ENCODE data around the gene AADACL4. TPM values are rescaled to one million over a fixed set of nuclear protein-coding genes. Genes with fewer than 3 reads are reported as not detected.

The AADACL4 gene
- polyA plus RNA-seq, 1 donor from 2014 or later, result not detected

DNA sequence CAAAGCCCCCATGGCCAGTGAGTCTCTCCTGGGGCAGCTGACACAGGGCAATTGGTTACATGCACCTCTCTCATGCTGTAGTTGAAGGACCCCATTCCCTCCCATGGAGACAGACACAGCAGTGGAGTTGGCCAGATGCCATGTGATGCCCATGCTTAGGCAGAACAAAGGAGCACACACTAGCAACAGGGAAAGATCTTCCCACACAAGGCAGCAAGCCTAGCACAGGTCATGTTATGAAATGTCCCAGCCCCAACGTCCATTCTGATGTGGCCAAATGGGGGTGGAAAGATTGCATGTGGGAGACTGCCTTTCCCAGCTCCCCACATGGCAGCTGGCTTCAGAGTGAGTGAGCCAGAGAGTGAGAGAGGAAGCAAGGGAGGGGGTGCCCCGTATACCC, 34.5 kb downstream of the AADACL4 start:
- no peaks in the 10 kb centered on the region for H3K79me2 ChIP-seq (replicated peaks; ENCODE audit: insufficient read depth, low read length)
- H3K9me3 ChIP-seq (ENCODE audit: low read length), result no peaks in the 10 kb centered on the region
- no peaks in the 10 kb centered on the region for H3F3A ChIP-seq (ENCODE audit: insufficient read depth, low read length, poor library complexity, severe bottlenecking)
- H3K4me3 ChIP-seq (ENCODE audit: low read length), result no peak overlapping the region
- no peak overlapping the region for H3K4me2 ChIP-seq (ENCODE audit: low read length)
- no peaks in the 10 kb centered on the region for H3K9me2 ChIP-seq (ENCODE audit: insufficient read depth, low read length)
- H3K9ac ChIP-seq (ENCODE audit: low read length), result no peak overlapping the region
- H3K36me3 ChIP-seq (ENCODE audit: insufficient read depth, low read length), result no peaks in the 10 kb centered on the region
- H3K27me3 ChIP-seq (ENCODE audit: insufficient read depth, low read depth, low read length), result no peaks in the 10 kb centered on the region
- H3K27ac ChIP-seq (ENCODE audit: low read length), result no peak overlapping the region
- no peaks in the 10 kb centered on the region for H4K20me1 ChIP-seq (ENCODE audit: insufficient read depth)
- H2AFZ ChIP-seq (ENCODE audit: low read depth, low read length), result no peak overlapping the region
- TF ChIP-seq, protein P1, sequence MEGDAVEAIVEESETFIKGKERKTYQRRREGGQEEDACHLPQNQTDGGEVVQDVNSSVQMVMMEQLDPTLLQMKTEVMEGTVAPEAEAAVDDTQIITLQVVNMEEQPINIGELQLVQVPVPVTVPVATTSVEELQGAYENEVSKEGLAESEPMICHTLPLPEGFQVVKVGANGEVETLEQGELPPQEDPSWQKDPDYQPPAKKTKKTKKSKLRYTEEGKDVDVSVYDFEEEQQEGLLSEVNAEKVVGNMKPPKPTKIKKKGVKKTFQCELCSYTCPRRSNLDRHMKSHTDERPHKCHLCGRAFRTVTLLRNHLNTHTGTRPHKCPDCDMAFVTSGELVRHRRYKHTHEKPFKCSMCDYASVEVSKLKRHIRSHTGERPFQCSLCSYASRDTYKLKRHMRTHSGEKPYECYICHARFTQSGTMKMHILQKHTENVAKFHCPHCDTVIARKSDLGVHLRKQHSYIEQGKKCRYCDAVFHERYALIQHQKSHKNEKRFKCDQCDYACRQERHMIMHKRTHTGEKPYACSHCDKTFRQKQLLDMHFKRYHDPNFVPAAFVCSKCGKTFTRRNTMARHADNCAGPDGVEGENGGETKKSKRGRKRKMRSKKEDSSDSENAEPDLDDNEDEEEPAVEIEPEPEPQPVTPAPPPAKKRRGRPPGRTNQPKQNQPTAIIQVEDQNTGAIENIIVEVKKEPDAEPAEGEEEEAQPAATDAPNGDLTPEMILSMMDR (IDR thresholded peaks at IDR 0.05; ENCODE audit: poor library complexity, severe bottlenecking), result no peak
- TF ChIP-seq, protein P2, sequence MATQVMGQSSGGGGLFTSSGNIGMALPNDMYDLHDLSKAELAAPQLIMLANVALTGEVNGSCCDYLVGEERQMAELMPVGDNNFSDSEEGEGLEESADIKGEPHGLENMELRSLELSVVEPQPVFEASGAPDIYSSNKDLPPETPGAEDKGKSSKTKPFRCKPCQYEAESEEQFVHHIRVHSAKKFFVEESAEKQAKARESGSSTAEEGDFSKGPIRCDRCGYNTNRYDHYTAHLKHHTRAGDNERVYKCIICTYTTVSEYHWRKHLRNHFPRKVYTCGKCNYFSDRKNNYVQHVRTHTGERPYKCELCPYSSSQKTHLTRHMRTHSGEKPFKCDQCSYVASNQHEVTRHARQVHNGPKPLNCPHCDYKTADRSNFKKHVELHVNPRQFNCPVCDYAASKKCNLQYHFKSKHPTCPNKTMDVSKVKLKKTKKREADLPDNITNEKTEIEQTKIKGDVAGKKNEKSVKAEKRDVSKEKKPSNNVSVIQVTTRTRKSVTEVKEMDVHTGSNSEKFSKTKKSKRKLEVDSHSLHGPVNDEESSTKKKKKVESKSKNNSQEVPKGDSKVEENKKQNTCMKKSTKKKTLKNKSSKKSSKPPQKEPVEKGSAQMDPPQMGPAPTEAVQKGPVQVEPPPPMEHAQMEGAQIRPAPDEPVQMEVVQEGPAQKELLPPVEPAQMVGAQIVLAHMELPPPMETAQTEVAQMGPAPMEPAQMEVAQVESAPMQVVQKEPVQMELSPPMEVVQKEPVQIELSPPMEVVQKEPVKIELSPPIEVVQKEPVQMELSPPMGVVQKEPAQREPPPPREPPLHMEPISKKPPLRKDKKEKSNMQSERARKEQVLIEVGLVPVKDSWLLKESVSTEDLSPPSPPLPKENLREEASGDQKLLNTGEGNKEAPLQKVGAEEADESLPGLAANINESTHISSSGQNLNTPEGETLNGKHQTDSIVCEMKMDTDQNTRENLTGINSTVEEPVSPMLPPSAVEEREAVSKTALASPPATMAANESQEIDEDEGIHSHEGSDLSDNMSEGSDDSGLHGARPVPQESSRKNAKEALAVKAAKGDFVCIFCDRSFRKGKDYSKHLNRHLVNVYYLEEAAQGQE (IDR thresholded peaks at IDR 0.05; ENCODE audit: borderline replicate concordance), result no peak
- TF ChIP-seq EZH2 (IDR thresholded peaks at IDR 0.05; ENCODE audit: borderline replicate concordance, insufficient read depth, low read length, poor library complexity, severe bottlenecking), result no peak
- no peak for TF ChIP-seq MXI1 (conservative IDR thresholded peaks at IDR 0.05; ENCODE audit: poor library complexity, severe bottlenecking)
- no peak for TF ChIP-seq TAF1 (IDR thresholded peaks at IDR 0.05; ENCODE audit: low read depth)
- TF ChIP-seq RAD21 (conservative IDR thresholded peaks at IDR 0.05), result no peak
- no peak for TF ChIP-seq EP300 (conservative IDR thresholded peaks at IDR 0.05; ENCODE audit: poor library complexity, severe bottlenecking)
- no peak for TF ChIP-seq POLR2AphosphoS5 (IDR thresholded peaks at IDR 0.05)
- TF ChIP-seq SMC3 (conservative IDR thresholded peaks at IDR 0.05; ENCODE audit: poor library complexity), result no peak

GRCh38 chr1:12678820-12679219, 34.9 kb downstream of the AADACL4 start:
- Histone ChIP-seq H4K20me1 (ENCODE audit: insufficient read depth) (no peaks in the 10 kb centered on the region), H3K79me2 (replicated peaks; ENCODE audit: insufficient read depth, low read length) (no peaks in the 10 kb centered on the region), H3F3A (ENCODE audit: insufficient read depth, low read length, poor library complexity, severe bottlenecking) (no peaks in the 10 kb centered on the region), H3K9ac (ENCODE audit: low read length) (no peak overlapping the region), H3K27me3 (ENCODE audit: insufficient read depth, low read depth, low read length) (no peaks in the 10 kb centered on the region), H3K4me3 (ENCODE audit: low read length) (no peak overlapping the region), H3K27ac (ENCODE audit: low read length) (no peak overlapping the region), H3K36me3 (ENCODE audit: insufficient read depth, low read length) (no peaks in the 10 kb centered on the region), H3K9me3 (ENCODE audit: low read length) (no peaks in the 10 kb centered on the region), H3K4me2 (ENCODE audit: low read length) (no peak overlapping the region), H3K9me2 (ENCODE audit: insufficient read depth, low read length) (no peaks in the 10 kb centered on the region), H2AFZ (ENCODE audit: low read depth, low read length) (no peak overlapping the region)
- TF ChIP-seq SMC3 (conservative IDR thresholded peaks at IDR 0.05; ENCODE audit: poor library complexity) (no peak), EP300 (conservative IDR thresholded peaks at IDR 0.05; ENCODE audit: poor library complexity, severe bottlenecking) (no peak), MXI1 (conservative IDR thresholded peaks at IDR 0.05; ENCODE audit: poor library complexity, severe bottlenecking) (no peak), EZH2 (IDR thresholded peaks at IDR 0.05; ENCODE audit: borderline replicate concordance, insufficient read depth, low read length, poor library complexity, severe bottlenecking) (no peak), TAF1 (IDR thresholded peaks at IDR 0.05; ENCODE audit: low read depth) (no peak), RAD21 (conservative IDR thresholded peaks at IDR 0.05) (no peak), POLR2AphosphoS5 (IDR thresholded peaks at IDR 0.05) (no peak)
- TF ChIP-seq, protein P2 (IDR thresholded peaks at IDR 0.05; ENCODE audit: borderline replicate concordance), result no peak
- TF ChIP-seq, protein P1 (IDR thresholded peaks at IDR 0.05; ENCODE audit: poor library complexity, severe bottlenecking), result no peak
